GM18526 (cell line): ENCODE measurements around the gene HESX1.

Source experiments
- POLR2A ChIP-seq: IDR thresholded peaks from 3 replicates; pipeline ENCODE4 v1.6.1; 2011; ENCODE audit not compliant: insufficient read length; ENCODE audit errors: extremely low read depth

HESX1 gene

GRCh38 chr3:57179580-57180410 lies 20.0 kb downstream of the HESX1 start:
- TF ChIP-seq POLR2A, result no peak

GRCh38 chr3:57176045-57176444 lies 23.7 kb downstream of the HESX1 start:
- no peak for TF ChIP-seq POLR2A

- no peak for TF ChIP-seq POLR2A
These were observed 26.1 kb downstream of the HESX1 start for GRCh38 chr3:57173687-57174086.

GRCh38 chr3:57170946-57171345 lies 28.8 kb downstream of the HESX1 start:
- TF ChIP-seq POLR2A, result no peak

- TF ChIP-seq POLR2A, result no peak
These were observed 29.7 kb downstream of the HESX1 start for GRCh38 chr3:57169872-57170623.

- no peak for TF ChIP-seq POLR2A
These were observed 30.7 kb downstream of the HESX1 start for GRCh38 chr3:57169108-57169507.

- TF ChIP-seq POLR2A, result no peak
These were observed 31.6 kb downstream of the HESX1 start for GRCh38 chr3:57168151-57168550.

GRCh38 chr3:57166660-57167059 lies 33.1 kb downstream of the HESX1 start:
- TF ChIP-seq POLR2A, result no peak

GRCh38 chr3:57165641-57166040 lies 34.1 kb downstream of the HESX1 start:
- TF ChIP-seq POLR2A, result no peak

- TF ChIP-seq POLR2A, result no peak
These were observed 34.9 kb downstream of the HESX1 start, which contains the start of gene IL17RD for GRCh38 chr3:57164657-57165573. Gene IL17RD (minus strand): TSS chr3:57165353. CDS start chr3:57165286, 67 bp downstream.

GRCh38 chr3:57164217-57164656 lies 35.5 kb downstream of the HESX1 start:
- no peak for TF ChIP-seq POLR2A

GRCh38 chr3:57163751-57164150 lies 36.0 kb downstream of the HESX1 start:
- TF ChIP-seq POLR2A, result no peak

GRCh38 chr3:57161915-57162314 lies 37.9 kb downstream of the HESX1 start:
- no peak for TF ChIP-seq POLR2A

GRCh38 chr3:57160765-57161538 lies 38.8 kb downstream of the HESX1 start:
- TF ChIP-seq POLR2A, result no peak
